GM19468 (cell line): Measurements from ENCODE around the gene MAMSTR.
"Not testable (repeated sequence)": the region's sequence is repeated elsewhere in the genome, so short reads cannot be mapped to it uniquely, and the experiment has no call there.

ENCODE experiments used
- ATAC-seq: cut with Tn5 transposase; IDR thresholded peaks from one replicate; pipeline ENCODE4 v1.9.1; 2021; ENCODE audit warnings: mild to moderate bottlenecking, moderate library complexity, moderate number of reproducible peaks; ENCODE audit not compliant: unreplicated experiment; ENCODE audit errors: extremely low read depth

The MAMSTR gene

DNA sequence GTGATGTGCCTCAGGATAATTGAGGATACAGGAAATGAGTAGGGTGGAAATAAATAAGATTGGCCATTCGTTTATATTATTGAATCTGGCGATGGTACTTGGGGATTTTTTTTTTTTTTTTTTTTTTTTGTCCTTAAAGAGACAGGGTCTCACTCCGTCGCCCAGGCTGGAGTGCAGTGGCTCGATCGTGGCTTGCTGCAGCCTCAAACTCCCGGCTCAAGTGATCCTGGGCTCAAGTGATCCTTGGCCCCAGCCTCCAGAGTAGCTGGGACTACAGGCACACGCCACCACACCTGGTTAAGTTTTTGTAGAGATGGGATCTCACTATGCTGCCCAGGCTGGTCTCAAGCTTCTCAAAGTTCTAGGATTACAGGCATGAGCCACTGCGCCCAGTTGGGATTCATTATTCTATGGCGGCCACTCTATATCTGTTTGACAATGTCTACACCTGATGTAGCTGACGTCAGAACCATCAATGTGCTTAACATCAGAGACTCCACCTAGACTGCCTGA is 2.7 kb upstream of the MAMSTR start:
- no peak for ATAC-seq

DNA sequence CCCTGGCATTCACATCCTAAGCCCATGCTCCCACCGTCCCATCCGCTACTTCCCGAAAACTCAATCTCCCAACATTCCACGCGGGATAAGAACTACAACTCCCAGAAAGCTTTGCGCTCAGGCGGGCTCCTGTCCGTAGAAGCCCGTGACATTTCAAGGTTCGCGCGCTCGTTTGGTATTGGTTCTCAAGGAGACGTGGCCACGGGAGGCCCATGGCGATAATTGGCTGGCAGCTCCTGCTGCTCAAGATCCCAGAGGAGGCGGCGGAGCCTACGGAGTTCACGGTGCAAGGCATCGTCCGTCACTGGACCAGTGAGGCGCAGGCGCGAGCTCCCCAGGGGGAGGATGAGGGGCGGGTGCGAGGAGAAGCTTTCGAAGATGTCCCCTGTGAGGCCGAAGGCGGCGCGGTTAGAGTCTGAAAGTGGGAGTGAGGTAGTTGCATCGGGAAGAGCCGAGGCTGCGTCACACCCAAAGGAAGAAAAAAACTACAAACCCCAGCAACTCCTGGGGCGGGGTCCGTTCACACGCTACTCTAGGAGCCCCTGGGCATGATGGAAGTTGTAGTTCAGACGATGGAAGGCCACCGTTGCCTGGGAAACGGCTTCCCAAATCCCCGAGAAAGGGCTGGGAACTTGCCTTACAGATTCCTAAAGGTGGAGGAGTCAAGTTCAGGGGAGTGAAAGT is 1.2 kb upstream of the MAMSTR start:
- peak; percentile 81 for ATAC-seq

DNA sequence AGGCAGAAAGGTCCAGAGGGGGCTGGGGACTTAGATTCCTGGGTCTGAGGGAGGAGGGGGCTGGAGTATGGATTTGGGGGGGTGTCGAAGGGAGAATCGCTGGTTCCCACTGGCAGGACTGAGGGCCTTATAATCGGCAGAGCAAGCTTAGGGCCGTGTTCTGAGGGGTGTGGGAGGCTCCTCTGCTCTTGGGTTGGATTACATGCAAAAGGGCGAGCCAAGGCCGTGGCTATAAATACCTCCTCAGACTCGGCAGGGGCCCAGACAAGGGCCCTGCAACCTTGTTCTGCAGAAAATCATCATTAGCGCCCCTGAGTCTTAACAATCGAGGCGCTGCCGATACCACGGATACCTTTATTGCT is 707 bp upstream of the MAMSTR start:
- ATAC-seq: no peak

DNA sequence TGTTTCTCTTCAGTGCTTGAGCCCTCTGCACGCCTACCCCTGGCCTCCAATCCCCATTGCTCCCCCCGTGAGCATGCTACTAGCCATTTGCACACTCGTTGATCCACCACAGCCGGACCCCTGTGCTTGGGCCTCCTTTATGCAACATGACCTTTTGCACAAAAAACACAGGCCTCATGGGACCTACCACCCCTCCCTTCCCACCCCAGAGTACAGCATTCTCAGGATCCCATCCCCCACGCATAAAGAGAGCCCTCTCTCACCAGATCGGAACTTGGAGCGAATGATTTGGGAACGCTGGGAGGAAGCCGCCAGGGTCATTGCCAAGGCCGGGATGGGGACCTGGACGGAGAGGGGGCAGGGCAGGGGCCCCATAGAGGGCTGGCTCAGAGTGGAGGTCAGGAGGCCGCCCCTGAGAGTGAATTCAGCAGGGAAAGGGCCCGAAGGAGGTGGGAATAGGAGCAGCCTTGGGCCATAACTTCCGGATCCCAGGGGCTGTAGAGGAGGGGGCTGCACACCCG is 754 bp downstream of the MAMSTR start:
- ATAC-seq: no peak

DNA sequence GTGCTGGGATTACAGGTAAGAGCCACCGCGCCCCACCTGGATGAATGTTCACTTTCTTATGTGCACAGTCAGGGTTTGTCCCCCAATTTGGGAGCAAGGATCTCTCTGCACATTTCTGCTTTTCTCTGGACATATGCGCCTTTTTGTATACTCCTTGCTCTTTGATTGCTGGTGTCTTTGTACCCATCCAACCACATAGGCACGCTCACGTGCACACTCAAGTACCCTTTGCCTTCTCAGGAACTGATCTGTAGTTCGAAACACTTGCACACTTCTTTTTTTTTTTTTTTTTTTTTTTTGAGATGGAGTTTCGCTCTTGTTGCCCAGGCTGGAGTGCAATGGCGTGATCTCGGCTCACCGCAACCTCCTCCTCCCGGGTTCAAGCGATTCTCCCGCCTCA is 1.4 kb downstream of the MAMSTR start:
- ATAC-seq: not testable (repeated sequence)

DNA sequence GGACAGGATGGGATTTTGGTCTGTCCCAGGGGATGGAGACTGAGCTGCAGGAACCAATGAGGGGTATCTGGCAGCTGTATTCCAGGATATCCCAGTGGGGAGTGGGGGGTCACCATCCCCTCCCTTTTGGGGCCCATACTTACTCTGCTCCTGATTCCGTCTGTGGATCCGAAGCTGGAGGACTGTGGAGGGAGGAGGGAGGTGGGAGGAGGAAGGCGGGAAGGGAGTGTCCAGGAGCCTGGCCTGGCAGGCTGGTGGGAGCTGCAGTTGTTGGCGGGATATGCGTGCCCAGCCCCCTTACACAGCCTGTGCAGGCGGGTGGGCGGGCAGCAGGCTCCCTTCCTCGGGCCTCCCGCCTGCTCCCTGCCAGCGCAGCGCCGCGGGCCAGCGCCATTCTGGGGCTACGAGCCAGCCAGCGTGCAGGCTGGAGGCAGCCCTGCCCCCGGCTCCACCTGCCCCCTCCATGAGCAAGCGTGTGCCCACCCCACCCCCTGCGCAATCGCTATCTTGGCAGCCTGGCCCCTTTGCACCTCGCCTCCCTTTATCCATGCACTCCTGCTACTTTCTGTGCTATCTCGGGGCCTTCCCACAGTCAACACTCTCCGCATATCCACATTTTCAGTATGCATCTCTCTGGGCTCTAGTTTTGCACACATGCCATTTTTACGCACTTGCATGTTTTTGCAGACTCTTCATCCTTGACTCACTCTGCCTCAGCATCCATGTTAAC is 2.8 kb downstream of the MAMSTR start:
- ATAC-seq: no peak

DNA sequence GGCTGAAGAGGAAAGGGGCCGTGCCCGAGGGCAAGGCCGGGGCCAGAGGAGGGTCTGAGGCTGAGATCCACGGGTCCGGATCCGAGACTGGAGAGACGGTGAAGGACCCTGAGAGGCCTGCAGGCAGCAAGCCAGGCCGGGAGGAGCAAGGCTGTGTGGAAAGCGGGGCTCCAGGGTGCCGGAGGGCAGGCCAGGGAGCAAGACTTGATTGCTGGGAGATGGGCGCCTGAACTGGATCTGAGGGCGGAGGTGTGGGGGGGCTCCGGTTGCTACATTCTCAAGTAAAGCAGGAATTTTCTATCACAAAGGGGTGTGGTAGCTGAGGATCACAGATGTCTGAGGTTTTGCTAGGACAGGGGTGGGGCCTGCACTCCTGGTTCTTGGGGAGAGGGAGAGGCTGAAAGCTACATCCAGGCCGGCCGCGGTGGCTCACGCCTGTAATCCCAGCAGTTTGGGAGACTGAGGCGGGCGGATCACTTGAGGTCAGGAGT is 3.8 kb downstream of the MAMSTR start:
- no peak for ATAC-seq

DNA sequence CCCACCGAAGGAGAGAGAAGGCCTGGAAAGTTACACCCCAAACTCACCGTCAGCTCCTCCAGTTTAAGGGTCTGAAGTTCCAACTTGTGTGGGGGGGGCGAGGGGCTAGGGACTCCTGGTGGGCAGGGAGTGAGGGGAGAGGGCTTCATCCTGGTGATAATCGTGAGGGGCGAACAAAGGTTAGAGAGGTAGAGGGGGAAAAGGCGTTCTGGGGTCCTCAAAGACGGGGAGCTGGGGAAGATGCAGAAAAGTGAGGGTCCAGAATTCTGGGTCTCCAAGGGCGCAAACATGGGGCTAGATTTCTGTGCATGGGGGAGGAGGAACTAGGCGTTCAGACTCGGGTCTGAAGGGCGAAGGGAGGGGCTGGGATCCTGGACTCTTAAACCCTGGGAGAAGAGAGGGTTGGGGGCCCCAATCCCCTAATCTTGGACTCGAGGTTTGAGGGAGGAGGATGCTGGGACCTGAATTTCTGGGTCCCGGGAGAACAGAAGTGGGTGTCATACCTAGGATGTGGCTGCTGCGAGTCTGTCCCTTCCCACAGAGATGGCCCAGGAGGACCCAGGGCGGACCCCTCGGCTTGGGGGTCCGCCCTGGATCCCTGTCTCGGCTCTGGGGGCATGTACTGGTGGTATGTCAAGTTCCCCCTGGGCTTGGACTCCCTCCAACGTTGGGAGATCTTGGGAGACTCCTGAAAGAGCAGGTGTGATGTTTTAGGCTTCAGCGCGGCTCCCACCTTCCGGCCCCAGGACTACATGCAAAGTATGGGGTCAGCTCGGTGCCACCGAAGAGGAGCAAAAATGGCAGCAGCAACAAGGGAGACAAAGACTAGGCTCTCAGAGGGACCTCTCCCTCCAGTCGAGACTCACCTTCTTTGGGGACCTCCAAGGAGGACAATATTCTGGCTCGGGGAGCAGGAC is 4.5 kb downstream of the MAMSTR start:
- ATAC-seq: no peak

DNA sequence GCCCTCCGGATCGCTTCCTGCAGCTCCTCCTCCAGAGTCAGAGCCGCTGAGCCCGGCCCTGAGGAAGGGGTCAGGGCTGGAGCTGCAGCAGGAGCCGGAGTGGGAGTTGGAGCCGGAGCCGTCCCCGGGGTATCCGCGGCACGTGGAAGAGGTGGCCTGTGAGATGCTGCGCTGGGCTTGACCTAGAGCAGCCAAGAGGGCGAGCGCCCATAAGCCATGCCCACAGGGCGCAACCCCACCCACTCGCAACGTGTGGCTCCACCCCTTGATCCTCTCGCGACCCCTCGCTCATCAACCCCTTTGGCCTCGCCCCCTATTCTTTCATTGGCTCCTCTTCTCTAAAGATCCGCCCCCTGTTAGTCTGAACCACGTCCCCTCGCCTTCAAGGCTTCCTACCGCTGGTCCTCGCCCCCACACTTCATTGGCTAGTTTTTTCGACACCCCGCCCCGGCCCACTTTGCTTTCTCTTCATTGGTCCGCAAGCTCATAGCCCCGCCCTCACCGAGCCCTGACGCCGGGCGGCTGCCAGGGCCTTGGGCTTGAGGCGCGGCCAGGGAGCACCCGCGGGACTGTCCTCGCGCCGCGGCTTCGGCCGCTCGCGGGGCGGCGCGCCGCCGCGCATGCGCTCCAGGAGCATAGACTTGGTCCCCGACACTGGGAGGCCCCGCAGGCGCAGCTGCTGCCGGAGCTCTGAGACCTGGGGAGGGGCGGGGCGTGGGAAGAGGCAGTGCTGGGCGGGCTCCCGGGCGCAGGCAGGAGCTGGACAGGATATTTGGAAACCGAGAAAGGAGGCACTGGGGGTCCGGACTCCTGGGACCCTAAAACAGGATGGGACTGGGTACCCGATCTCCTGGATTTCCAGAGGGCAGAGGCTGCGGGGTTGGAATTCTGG is 5.4 kb downstream of the MAMSTR start:
- ATAC-seq: peak; percentile 77

DNA sequence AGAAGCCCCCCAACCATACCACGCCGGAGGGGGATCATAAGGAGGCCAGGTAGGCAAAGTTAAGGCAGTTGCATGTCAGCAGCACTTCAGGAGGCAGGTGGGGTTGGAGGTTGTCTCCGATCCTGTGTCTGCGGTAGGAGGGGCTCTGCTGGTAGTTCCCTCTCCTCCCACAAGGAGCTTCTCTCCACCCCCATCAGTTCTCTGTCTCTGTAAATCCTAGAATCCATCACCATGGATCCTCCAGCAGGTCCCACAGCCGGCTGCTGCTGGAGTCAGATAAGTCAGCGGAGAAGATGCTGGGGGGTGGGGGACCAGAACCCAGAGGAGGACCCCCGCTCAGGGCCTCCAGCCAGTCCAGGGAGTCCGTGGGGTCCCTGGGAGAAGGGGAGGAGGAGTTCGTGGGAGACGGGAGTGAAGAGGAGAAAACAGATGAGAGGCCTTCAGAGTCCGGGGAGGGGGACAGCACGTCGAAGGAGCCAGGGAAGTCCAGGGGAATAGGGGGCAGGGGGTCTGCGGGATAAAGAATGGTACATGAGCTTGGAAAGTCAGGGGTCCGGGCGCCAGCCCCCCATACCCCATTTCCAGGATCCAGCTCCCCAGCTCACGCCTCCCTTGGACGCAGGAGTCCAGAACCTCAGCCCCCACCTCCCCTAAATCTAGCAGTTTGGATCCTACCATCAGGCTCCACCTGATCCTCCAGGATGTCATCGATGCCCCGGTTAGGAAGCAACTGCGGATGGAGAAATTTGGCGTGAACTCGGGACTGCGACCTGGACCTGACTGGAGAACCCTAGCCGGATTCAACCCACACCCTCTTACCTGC is 6.3 kb downstream of the MAMSTR start:
- ATAC-seq: no peak

DNA sequence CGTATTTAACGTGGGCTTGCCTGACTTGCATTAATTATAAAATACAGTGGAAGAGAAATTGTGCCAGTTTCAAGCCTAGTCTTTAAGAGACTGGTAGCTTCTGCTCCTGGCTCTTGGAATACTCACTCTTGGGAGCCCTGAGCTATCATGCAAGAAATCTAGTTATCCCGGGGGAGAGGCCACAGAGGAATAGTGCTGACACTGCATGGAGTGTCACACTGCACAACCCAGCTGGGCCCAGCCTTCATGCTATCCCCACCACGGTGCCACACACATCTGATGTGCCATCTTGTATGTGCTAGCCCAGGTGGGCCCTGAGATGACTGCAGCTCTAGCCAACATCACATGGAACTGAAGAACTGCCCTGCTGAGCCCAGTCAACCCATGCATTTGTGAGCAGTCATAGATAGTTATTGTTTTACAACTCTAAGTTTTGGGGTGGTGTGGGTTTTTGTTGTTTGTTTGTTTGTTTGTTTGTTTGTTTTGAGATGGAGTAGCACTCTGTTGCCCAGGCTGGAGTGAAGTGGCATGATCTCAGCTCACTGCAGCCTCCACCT is 8.3 kb downstream of the MAMSTR start:
- ATAC-seq: no peak

DNA sequence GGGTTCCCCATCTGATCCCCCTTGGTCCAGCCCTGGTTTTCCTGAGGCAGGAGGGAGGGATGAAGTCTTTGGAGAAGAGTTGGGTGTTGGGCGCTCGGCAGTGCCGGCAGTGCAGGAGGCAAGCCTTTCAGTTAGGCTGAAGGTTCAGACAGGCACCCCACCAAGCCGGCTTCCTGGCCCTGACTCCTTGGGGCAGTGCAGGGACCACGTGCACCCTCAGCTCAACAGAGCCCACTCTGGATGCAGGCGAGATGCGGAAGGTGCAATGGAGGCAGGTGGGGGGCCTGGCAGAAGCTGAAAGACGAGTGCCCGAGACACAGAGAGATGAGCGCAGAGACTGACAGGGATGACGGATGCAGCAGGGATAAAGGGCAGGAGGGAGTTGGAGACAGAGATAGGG is 11.1 kb downstream of the MAMSTR start:
- ATAC-seq: no peak

DNA sequence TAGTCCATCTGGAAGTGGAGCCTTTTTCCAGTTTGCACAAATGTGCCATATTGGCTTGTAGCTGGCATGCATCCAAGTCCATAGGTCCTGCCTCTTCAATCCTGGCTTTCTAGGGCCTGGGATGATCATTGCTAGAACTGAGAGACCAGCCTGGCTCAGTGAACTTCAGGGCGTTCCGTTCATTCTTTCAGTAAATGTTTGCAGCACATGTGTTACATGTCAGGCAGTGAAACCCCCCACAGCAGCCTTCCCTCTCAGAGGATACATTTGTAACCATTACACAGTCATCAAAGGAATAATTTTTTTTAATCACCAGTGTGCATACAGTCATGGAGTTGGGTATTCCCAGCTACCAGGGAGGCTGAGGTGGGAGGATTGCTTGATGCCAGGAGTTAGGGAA is 14.1 kb downstream of the MAMSTR start:
- no peak for ATAC-seq

DNA sequence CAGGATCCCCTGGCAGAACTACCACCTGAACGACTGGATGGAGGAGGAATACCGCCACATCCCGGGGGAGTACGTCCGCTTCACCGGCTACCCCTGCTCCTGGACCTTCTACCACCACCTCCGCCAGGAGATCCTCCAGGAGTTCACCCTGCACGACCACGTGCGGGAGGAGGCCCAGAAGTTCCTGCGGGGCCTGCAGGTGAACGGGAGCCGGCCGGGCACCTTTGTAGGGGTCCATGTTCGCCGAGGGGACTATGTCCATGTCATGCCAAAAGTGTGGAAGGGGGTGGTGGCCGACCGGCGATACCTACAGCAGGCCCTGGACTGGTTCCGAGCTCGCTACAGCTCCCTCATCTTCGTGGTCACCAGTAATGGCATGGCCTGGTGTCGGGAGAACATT is 16.2 kb downstream of the MAMSTR start:
- ATAC-seq: no peak

DNA sequence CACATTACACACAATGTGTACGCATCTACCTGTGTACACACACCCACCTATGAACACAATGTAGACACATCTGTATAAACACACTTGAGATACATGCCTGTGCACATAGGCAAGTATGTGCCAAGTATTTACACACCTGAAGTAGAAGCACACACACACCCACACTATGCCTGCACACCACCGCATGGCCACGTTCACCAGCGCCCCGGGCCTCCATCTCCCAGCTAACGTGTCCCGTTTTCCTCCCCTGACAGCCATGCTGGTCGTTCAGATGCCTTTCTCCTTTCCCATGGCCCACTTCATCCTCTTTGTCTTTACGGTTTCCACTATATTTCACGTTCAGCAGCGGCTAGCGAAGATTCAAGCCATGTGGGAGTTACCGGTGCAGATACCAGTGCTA is 16.8 kb downstream of the MAMSTR start:
- ATAC-seq: no peak

DNA sequence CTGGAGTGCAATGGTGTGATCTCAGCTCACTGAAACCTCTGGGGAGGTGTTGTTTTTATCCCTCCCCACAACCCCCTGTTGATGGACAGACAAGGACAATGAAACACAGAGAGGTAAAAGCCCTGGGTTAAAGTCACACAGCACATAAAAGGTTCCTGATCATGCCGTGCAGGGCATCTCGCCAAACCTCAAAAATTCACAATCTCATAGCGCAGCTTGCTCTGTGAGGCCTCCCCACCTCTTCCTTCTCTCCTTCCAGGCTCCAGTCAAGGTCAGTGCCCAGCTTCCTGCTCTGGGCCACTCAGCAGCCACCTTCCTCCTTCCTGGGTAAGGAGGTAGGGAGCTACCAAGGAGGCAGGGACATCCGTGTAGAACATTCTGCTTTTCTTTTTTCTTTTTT is 21.5 kb downstream of the MAMSTR start:
- no peak for ATAC-seq

DNA sequence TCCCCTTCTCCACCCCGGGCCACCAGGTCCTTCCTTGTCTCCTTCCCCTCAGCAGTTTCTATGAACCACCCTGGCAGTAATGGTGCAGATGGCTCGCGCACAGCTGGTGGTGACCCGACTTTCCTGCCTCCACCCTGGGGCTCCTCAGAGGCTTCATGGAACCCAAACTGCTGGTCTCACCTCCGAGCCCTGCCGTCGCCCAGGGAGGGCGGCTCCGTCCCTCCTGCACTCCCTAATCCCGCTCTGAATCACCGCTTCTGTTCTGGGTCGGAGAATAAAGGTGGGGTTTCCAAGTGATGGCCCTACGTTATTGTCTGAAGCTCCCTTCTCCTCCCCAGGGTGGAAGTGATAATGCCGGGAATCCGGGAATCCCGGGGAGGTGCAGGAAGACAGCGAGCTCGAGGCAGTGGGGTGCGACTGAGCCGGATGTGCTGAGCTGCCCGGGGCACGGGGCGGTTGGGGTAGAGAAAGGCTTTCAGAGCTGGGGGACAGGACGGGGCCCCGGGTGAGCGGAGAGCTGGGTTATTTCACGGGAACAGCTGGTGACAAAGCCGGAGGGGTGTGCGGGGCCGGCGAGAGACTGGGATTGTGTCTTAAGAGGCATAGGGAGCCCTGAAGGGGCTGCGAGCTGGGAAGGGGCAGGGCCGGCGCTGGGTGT is 23.0 kb downstream of the MAMSTR start:
- ATAC-seq: no peak
